SK-N-MC (cell line): ENCODE results near the gene SLFN5.
"Not testable (repeated sequence)": the region's sequence is repeated elsewhere in the genome, so short reads cannot be mapped to it uniquely, and the experiment has no call there.

Experiments
- DNase-seq: peaks from one replicate; pipeline ENCODE4 v3.0.0-alpha.2; 2011; ENCODE audit warnings: low read depth, low spot score
- H3K27ac ChIP-seq: fragments of 200-600 bp; sonication (generic); 2 replicates; pipeline ENCODE4 v1.5.1; 2016; ENCODE audit warnings: mixed run types
- H3K36me3 ChIP-seq: fragments of 200-600 bp; sonication (generic); 2 replicates; pipeline ENCODE4 v1.6.1; 2017; ENCODE audit warnings: antibody characterized with exemption, low read length, mixed read lengths; ENCODE audit not compliant: insufficient read depth
- H3K4me3 ChIP-seq: fragments of 200-600 bp; sonication (generic); 2 replicates; pipeline ENCODE4 v1.5.1; 2016
- H3K9ac ChIP-seq: fragments of 200-600 bp; sonication (generic); 2 replicates; pipeline ENCODE4 v1.8.0; 2017; ENCODE audit warnings: mixed run types, mixed read lengths; ENCODE audit not compliant: insufficient read length
- H3K9me3 ChIP-seq: fragments of 200-600 bp; sonication (generic); 2 replicates; pipeline ENCODE4 v1.6.1; 2017; ENCODE audit warnings: low read depth, mild to moderate bottlenecking, antibody characterized with exemption, low read length, moderate library complexity, mixed read lengths
- EZH2 ChIP-seq: fragments of 200-600 bp; sonication (generic); IDR thresholded peaks from one replicate; pipeline ENCODE4 v1.6.1; 2017; ENCODE audit warnings: antibody characterized with exemption
- FOXP2 ChIP-seq: optimal IDR thresholded peaks from 2 replicates; pipeline ENCODE3; 2011; ENCODE audit warnings: mild to moderate bottlenecking, moderate library complexity; ENCODE audit not compliant: insufficient read depth; ENCODE audit errors: extremely low read length, control extremely low read depth
- POLR2AphosphoS5 ChIP-seq: IDR thresholded peaks from 2 replicates; pipeline ENCODE4 v1.6.1; 2012; ENCODE audit warnings: mild to moderate bottlenecking, low read depth, low read length, borderline replicate concordance

Gene SLFN5

DNA sequence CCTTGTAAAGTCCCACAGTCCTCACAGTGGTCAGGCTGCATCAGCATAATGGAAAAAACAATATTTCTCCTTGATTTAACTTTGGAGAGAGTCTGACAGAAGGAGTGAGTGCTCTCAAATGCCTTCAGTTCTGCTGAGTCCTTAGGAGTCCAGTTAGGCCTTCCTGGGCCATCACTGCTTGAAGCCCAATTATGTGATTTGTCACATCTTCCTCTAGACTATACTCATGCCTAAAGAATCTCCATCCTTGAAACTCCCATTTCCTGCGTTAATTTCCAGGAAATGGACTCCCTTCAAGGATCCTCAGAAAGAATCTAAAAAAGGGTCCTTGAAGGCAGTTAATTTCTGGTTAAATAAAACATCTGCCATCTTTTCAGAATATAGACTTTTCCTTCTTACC, 52.8 kb downstream of the SLFN5 start:
- Histone ChIP-seq H3K9ac (no peak overlapping the region), H3K27ac (no peak overlapping the region), H3K9me3 (no peaks in the 10 kb centered on the region; the same call in 1 of the 2 replicates), H3K4me3 (no peak overlapping the region), H3K36me3 (no peaks in the 10 kb centered on the region)
- TF ChIP-seq FOXP2 (no peak), POLR2AphosphoS5 (no peak), EZH2 (no peak)
- no peak for DNase-seq

- H3K9me3 ChIP-seq: no peaks in the 10 kb centered on the region; the same call in 1 of the 2 replicates
- H3K4me3 ChIP-seq: no peak overlapping the region
- no peaks in the 10 kb centered on the region for H3K36me3 ChIP-seq
- DNase-seq: no peak
- no peak for TF ChIP-seq EZH2
- no peak overlapping the region for H3K27ac ChIP-seq
- no peak overlapping the region for H3K9ac ChIP-seq
Observed at GRCh38 chr17:35297666-35298065, 54.8 kb downstream of the SLFN5 start.

DNA sequence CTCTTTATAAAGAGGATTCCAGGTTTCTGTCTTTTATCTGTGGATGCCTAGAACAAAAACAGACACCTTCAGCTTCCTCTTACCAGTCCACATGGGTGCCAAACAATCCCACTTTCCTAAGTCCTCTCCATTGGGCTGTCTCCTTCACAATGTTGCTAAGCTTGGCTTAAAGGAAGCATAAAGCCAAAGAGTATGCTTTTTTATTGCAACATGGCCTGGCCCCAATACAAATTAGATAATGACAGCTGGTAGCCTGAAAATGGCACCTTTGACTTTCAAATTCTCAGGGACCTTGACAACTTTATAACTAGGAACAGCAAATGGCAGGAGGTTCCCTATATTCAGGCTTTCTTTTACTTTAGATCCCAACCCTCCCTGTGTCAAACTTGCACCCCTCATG, 55.8 kb downstream of the SLFN5 start:
- no peaks in the 10 kb centered on the region for H3K36me3 ChIP-seq
- no peak for DNase-seq
- TF ChIP-seq POLR2AphosphoS5 (no peak), EZH2 (no peak), FOXP2 (no peak)
- no peaks in the 10 kb centered on the region; the same call in 1 of the 2 replicates for H3K9me3 ChIP-seq
- H3K27ac ChIP-seq: no peak overlapping the region
- H3K9ac ChIP-seq: no peak overlapping the region
- no peak overlapping the region for H3K4me3 ChIP-seq

DNA sequence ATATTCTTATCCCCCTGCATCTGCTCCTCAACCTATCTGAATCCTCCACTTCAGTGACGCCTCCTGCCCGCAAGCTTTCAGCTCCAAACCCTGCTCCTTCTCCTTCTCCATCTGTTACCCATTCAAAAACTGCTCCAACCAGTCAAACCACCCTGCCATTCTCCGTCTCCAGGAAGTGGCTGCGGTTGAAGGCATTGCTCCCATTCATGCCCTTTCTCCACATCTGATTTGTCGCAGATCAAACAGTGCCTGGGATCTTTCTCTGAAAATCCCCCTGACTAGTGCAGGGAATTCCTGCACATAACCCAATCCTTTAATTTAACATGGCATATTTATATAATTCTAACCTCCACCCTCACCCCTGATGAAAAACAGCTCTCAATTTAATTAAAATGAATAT, 56.3 kb downstream of the SLFN5 start:
- DNase-seq: no peak
- no peak overlapping the region for H3K27ac ChIP-seq

DNA sequence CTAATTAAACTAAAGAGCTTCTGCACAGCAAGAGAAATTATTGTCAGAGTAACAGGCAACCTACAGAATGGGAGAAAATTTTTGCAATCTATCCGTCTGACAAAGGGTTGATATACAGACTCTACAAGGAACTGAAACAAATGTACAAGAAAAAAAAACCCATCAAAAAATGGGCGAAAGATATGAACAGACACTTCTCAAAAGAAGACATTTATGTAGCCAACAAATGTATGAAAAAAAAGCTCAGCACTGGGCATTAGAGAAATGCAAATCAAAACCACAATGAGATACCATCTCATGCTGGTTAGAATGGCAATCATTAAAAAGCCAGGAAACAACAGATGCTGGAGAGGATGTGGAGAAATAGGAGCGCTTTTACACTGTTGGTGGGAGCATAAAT, 66.5 kb downstream of the SLFN5 start:
- H3K9ac ChIP-seq, H3K27ac ChIP-seq, H3K4me3 ChIP-seq, H3K9me3 ChIP-seq, H3K36me3 ChIP-seq, DNase-seq: not testable (repeated sequence)

More for the DNA sequence above, 56.3 kb downstream of the SLFN5 start:
- H3K4me3 ChIP-seq: no peak overlapping the region
- no peak overlapping the region for H3K9ac ChIP-seq
- H3K9me3 ChIP-seq: no peaks in the 10 kb centered on the region; the same call in 1 of the 2 replicates
- no peak for TF ChIP-seq FOXP2
- no peak for TF ChIP-seq EZH2
- no peak for TF ChIP-seq POLR2AphosphoS5
- no peaks in the 10 kb centered on the region for H3K36me3 ChIP-seq

GRCh38 chr17:35312346-35312745, 69.5 kb downstream of the SLFN5 start:
- H3K27ac ChIP-seq: no peak overlapping the region
- no peak for DNase-seq
- H3K9ac ChIP-seq: peak overlapping the region; percentile 35
- TF ChIP-seq FOXP2 (no peak), POLR2AphosphoS5 (no peak), EZH2 (no peak)
- no peaks in the 10 kb centered on the region for H3K36me3 ChIP-seq
- no peaks in the 10 kb centered on the region for H3K9me3 ChIP-seq
- no peak overlapping the region for H3K4me3 ChIP-seq

DNA sequence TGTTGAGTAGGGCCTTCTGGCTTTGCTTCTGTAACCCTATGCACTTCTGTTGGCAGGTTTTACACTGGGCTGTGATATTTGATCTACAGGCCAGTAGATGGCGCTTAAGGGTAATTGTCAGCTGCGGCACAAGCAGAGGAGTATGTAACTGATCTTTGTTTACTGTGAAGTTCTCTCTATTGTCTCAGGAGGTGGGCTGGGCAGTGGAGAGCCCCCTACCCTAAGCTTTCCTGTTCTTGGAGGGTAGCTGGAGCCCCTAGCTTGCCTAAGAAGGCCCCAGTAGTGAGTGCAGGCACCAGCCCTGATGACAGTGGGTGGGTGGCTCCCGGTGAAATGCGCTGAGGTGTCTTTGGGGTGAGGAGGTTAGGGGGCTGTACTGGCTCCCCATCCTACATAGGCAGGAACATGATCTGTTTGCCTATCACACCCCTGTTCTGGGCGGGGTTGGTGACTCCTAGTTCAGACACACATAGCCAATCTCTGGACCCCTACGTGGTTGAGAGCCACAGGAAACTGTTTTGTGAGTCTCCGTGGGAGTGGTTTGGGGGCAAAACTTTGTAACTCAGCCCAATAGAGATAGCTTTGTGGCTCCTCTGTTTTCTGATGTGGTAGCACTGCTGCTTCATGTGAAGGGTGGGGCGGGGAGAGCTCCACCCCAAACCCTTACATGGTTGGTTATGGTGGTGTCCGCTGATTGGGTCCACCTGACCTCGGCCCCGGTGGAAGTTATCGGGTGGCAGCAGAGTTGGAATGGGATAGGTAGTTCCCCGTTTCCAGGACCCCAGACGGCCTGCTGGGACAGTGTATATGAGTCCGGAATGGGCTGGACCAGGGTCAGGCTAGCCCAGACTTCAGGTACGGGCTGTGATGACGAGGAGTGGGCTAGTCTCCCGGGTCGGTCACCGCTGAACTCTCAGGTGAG, 70.2 kb downstream of the SLFN5 start:
- Histone ChIP-seq H3K9ac (no peak overlapping the region), H3K4me3 (peak overlapping the region; percentile 4; the same call in 1 of the 2 replicates)

DNA sequence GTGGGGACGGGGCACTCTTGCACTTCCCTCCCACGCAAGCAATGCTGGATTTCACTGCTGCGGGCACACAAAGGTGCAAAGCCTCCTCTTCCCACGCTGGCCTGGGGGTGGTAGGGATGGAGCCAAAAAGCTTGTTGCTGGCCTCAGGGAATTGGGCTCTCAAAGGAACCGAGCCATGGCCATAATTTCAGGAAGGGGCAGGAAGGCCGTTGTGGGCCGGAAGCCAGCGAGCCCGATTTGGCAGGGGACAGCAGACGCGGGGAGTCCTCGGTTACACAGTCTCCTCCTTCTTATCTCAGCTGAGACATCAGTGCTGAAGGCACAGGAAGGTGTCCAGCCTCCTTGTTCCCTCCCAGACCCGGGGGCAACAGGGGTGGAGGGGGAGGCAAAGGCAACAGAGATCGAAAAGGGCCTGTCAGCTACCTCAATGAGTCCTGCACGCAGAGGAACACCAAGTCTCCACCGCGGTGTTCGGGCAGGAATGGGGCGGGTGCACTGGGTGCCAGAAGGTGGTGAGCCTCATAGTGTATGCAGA, 71.1 kb downstream of the SLFN5 start:
- no peak overlapping the region for H3K4me3 ChIP-seq
- no peaks in the 10 kb centered on the region for H3K36me3 ChIP-seq
- no peak overlapping the region for H3K9ac ChIP-seq
- TF ChIP-seq FOXP2 (no peak), EZH2 (no peak), POLR2AphosphoS5 (no peak)
- H3K9me3 ChIP-seq: no peaks in the 10 kb centered on the region
- no peak for DNase-seq
- no peak overlapping the region for H3K27ac ChIP-seq

More for the DNA sequence above, 70.2 kb downstream of the SLFN5 start:
- H3K9me3 ChIP-seq: no peaks in the 10 kb centered on the region
- H3K27ac ChIP-seq: peak overlapping the region; percentile 52; the same call in 1 of the 2 replicates
- TF ChIP-seq POLR2AphosphoS5 (no peak), FOXP2 (no peak), EZH2 (no peak)
- peak; percentile 73 for DNase-seq
- no peaks in the 10 kb centered on the region for H3K36me3 ChIP-seq
